Measurements from ENCODE around the gene SKOR1. TPM values are rescaled to one million over a fixed set of nuclear protein-coding genes. Genes with fewer than 3 reads are reported as not detected.

Gene SKOR1
- total RNA-seq, 4 donors from 2014 or later, result 0.13 to 2.1 (median 0.25) TPM

DNA sequence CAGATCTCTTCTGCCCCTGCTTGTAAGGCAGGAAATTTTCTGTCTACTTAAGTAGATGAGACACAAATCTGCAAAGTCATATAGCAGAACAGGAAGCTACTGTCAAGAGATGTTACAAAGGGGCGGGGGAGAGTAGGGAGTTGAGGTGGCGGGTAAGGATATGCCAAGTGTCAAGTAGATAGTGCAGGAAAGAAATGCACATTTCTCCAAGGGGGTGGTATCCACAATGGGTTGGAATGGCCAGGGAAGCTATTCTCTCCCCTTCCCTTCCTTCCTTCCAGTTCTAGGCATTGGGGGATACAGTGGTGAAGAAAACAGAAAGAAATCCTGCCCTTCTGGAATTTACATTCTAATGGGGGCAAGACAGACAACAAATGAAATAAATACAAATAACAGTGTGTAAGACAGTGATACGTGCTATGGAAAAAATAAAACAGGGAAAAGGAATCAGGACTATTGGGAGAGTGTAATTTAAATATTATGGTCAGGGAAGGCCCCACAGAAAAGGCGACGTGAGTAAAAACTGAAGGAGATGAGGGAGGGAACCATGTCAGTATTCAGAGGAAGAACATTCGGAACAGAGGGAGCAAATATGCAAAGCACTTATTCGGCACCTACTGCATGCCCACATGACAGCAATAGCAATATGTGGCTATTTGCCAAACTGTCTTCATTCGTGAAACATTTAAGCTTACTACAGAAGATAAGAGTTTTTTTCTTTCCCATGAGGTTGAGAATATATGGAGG, 57.4 kb downstream of the SKOR1 start:
- in situ Hi-C loops (cut with MboI; ENCODE audit: low sequenced_read_pairs in 4 of 4), result loop anchor here in 1 of 4 donors (10.0 kb wide), 1 partner anchor 62 kb away; no protein-coding TSS in a partner anchor
- Histone ChIP-seq H3K27me3 (no peaks in the 10 kb centered on the region), H3K27ac (peak overlapping the region in 2 of 4 donors; percentile 23 to 79), H3K36me3 (no peaks in the 10 kb centered on the region), H3K4me3 (no peak overlapping the region), H3K9me3 (no peaks in the 10 kb centered on the region), H3K4me1 (peaks cover 10 to 19% of the 10 kb centered on the region in 2 donors)
- intact Hi-C loops (cut with DNase I; ENCODE audit: low total_unique reads), result no loop called here
- TF ChIP-seq POLR2A (IDR thresholded peaks at IDR 0.05), result no peak
- TF ChIP-seq, protein P1, sequence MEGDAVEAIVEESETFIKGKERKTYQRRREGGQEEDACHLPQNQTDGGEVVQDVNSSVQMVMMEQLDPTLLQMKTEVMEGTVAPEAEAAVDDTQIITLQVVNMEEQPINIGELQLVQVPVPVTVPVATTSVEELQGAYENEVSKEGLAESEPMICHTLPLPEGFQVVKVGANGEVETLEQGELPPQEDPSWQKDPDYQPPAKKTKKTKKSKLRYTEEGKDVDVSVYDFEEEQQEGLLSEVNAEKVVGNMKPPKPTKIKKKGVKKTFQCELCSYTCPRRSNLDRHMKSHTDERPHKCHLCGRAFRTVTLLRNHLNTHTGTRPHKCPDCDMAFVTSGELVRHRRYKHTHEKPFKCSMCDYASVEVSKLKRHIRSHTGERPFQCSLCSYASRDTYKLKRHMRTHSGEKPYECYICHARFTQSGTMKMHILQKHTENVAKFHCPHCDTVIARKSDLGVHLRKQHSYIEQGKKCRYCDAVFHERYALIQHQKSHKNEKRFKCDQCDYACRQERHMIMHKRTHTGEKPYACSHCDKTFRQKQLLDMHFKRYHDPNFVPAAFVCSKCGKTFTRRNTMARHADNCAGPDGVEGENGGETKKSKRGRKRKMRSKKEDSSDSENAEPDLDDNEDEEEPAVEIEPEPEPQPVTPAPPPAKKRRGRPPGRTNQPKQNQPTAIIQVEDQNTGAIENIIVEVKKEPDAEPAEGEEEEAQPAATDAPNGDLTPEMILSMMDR (IDR thresholded peaks at IDR 0.05 in 4 of 5, conservative IDR thresholded peaks at IDR 0.05 in 1 of 5), result no peak
- DNase-seq, result no peak
- no peak for ATAC-seq

DNA sequence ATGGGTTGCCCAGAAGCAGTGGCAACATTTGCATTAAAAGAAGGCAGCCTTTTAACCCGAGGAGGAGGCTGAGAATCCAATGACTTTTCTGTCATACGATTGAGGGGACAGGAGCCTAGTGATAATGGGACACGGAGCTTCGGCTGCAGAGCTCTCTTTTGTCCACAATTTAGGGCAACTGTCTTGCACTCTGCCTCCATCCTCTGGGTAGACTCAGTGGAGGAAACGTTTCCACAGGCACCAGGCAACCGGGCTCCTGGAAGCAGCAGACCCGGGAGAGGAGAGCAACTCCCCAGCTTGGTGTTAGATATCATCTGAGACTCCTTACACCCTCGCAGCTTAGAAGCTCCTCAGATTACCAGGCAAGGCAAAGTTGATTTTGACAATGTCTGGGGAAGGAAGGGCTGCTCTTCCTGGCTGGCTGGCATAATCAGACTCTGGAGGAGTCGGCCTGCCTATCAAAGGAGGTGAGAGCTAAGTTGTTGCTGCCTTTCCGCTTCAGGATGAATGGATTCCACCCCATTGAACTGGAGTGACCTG, 58.0 kb downstream of the SKOR1 start:
- in situ Hi-C loops (cut with MboI; ENCODE audit: low sequenced_read_pairs in 4 of 4), result loop anchor here in 1 of 4 donors (10.0 kb wide), 1 partner anchor 61 kb away; no protein-coding TSS in a partner anchor
- Histone ChIP-seq H3K4me1 (peaks cover 10 to 19% of the 10 kb centered on the region in 2 donors), H3K27ac (peak overlapping the region in 3 of 4 donors; percentile 4 to 79 (median 75))

DNA sequence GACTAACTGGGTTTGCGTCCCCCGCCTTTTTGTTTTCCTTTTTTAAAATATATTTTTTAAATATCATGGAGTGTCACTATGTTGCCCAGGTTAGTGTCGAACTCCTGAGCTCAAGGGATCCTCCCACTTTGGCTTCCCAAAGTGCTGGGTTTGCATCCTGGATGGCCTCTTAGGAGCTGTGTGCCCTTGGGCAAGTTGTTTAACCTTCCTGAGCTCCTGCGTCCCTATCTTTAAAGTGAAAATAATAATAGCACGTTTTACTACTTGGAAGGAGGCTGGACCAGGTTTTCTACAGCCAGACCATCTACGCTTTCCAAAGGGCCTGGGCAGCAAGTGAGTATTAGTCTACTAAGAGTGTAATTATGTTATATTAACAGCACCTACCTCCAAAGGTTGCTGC, 58.7 kb downstream of the SKOR1 start:
- Histone ChIP-seq H3K27me3 (no peaks in the 10 kb centered on the region), H3K4me1 (peaks cover 10 to 19% of the 10 kb centered on the region in 2 donors), H3K27ac (peak overlapping the region; percentile 53 to 79 (median 76)), H3K9me3 (no peaks in the 10 kb centered on the region), H3K36me3 (no peaks in the 10 kb centered on the region), H3K4me3 (peak overlapping the region; percentile 59 to 71 (median 64))
- DNase-seq, result no peak
- in situ Hi-C loops (cut with MboI; ENCODE audit: low sequenced_read_pairs in 4 of 4), result loop anchor here in 1 of 4 donors (10.0 kb wide), 1 partner anchor 61 kb away; no protein-coding TSS in a partner anchor
- TF ChIP-seq POLR2A (IDR thresholded peaks at IDR 0.05), result no peak
- TF ChIP-seq, protein P1 (IDR thresholded peaks at IDR 0.05 in 4 of 5, conservative IDR thresholded peaks at IDR 0.05 in 1 of 5), result no peak
- peak in 1 of 2 donors; percentile 19 for ATAC-seq
- intact Hi-C loops (cut with DNase I; ENCODE audit: low total_unique reads), result no loop called here

More for the DNA sequence above, 58.0 kb downstream of the SKOR1 start:
- H3K36me3 ChIP-seq, result no peaks in the 10 kb centered on the region
- ATAC-seq, result peak; percentile 21 to 38
- no peak for TF ChIP-seq POLR2A (IDR thresholded peaks at IDR 0.05)
- TF ChIP-seq, protein P1 (IDR thresholded peaks at IDR 0.05 in 4 of 5, conservative IDR thresholded peaks at IDR 0.05 in 1 of 5), result no peak
- H3K9me3 ChIP-seq, result no peaks in the 10 kb centered on the region
- H3K27me3 ChIP-seq, result no peaks in the 10 kb centered on the region
- H3K4me3 ChIP-seq, result no peak overlapping the region
- intact Hi-C loops (cut with DNase I; ENCODE audit: low total_unique reads), result no loop called here
- DNase-seq, result no peak

Other genes with a start within 250 kb of the SKOR1 start
- not detected for gene RNU6-1, start 14.5 kb downstream of the SKOR1 start, total RNA-seq
- gene PIAS1, start 228.8 kb downstream of the SKOR1 start, total RNA-seq, result 10 to 100 TPM; 16.4 to 71.9 (median 23.5) TPM

All from gastrocnemius medialis (tissue), 4 donors.